GM12878 (cell line): Measurements from ENCODE around the gene PTGER4. TPM values are rescaled to one million over a fixed set of nuclear protein-coding genes. Genes with fewer than 3 reads are reported as not detected.

Experiments
- ATAC-seq: fragments of 200-7000 bp; cut with Tn5 transposase; 3 replicates; pipeline ENCODE4 v1.9.1; 2020; ENCODE audit warnings: mild to moderate bottlenecking, moderate library complexity
- BruUV-seq: library from RNA; stranded (reverse); fragments of 400-500 nt; replicated peaks from 2 replicates; lab custom pipeline; 2021; lab: Mats Ljungman, UMichigan
- CTCF ChIA-PET: fragments of 300-600 bp; sonication (Branson Sonifier 250); formaldehyde crosslinking; extraction: SDS; loops from one replicate; lab custom pipeline; 2021; ENCODE audit warnings: inconsistent platforms; lab: Yijun Ruan, JAX
- POLR2A ChIA-PET: fragments of 350-600 bp; formaldehyde crosslinking; extraction: SDS; loops from one replicate; lab custom pipeline; 2021; ENCODE audit warnings: inconsistent platforms; lab: Charles Lee
- RAD21 ChIA-PET: fragments of 300-600 bp; sonication (Branson Sonifier 250); formaldehyde crosslinking; loops from one replicate; lab custom pipeline; 2023; ENCODE audit warnings: antibody characterized with exemption; ENCODE audit not compliant: unreplicated experiment; lab: Charles Lee
- SMC1A ChIA-PET: fragments of 300-600 bp; sonication (Branson Sonifier 250); formaldehyde crosslinking; loops from one replicate; lab custom pipeline; 2023; ENCODE audit not compliant: unreplicated experiment, uncharacterized antibody; lab: Charles Lee
- DNase-seq: peaks from one replicate; pipeline ENCODE4 v3.0.0-alpha.2; 2011; ENCODE audit warnings: low read depth, low spot score
- FAIRE-seq: peaks from 3 replicates; lab custom pipeline; 2011; peaks lifted over from hg19 to GRCh38; lab: Jason Lieb, UNC
- H2AFZ ChIP-seq: 2 replicates; pipeline ENCODE4 v1.6.0; 2011; ENCODE audit warnings: low read depth, low read length, control low read depth; ENCODE audit not compliant: control insufficient read depth
- H3K27ac ChIP-seq: 2 replicates; pipeline ENCODE4 v1.5.1; 2011; ENCODE audit warnings: control low read depth; ENCODE audit not compliant: control insufficient read depth, insufficient read depth
- H3K27me3 ChIP-seq, 2 experiments: replicated peaks in 1 of 2; 2 replicates each; pipeline versions ENCODE4 v1.6.0 to v1.6.1; 2011; ENCODE audit warnings: low read length in 1 of 2; ENCODE audit not compliant: control insufficient read depth in 2 of 2, insufficient read depth in 2 of 2
- H3K36me3 ChIP-seq, 2 experiments: 2 replicates each; pipeline ENCODE4 v1.5.1; 2011; ENCODE audit warnings: low read length in 1 of 2; ENCODE audit not compliant: control insufficient read depth in 2 of 2, insufficient read depth in 2 of 2
- H3K4me1 ChIP-seq: 2 replicates; pipeline ENCODE4 v1.6.1; 2011; ENCODE audit warnings: mild to moderate bottlenecking, low read length, moderate library complexity, mixed read lengths; ENCODE audit not compliant: control insufficient read depth, insufficient read depth
- H3K4me2 ChIP-seq: 2 replicates; pipeline ENCODE4 v1.6.0; 2011; ENCODE audit warnings: control low read depth; ENCODE audit not compliant: control insufficient read depth, insufficient read depth
- H3K4me3 ChIP-seq: fragments of 200-600 bp; sonication (generic); 2 replicates; pipeline ENCODE4 v1.5.1; 2016
- H3K79me2 ChIP-seq: 2 replicates; pipeline ENCODE4 v1.6.0; 2011; ENCODE audit warnings: low read length; ENCODE audit not compliant: control insufficient read depth, insufficient read depth
- H3K9ac ChIP-seq: 2 replicates; pipeline ENCODE4 v1.8.0; 2011; ENCODE audit warnings: low read length, control low read depth, mixed read lengths; ENCODE audit not compliant: control insufficient read depth, insufficient read depth
- H3K9me3 ChIP-seq: replicated peaks from 3 replicates; pipeline ENCODE4 v1.5.1; 2011; ENCODE audit warnings: mild to moderate bottlenecking, low read length; ENCODE audit not compliant: control insufficient read depth, insufficient read depth
- H4K20me1 ChIP-seq: 2 replicates; pipeline ENCODE4 v1.6.0; 2011; ENCODE audit not compliant: control insufficient read depth, insufficient read depth
- BHLHE40 ChIP-seq, 2 experiments: fragments of 450-650 bp in 1 of 2; IDR thresholded peaks; 2 replicates each; pipeline ENCODE4 v1.6.1; 2011 to 2017; ENCODE audit warnings: low read depth in 2 of 2, borderline replicate concordance in 1 of 2, improper control_type of control experiment in 1 of 2, low read length in 1 of 2, mild to moderate bottlenecking in 1 of 2
- CBX3 ChIP-seq: fragments of 200-600 bp; sonication (generic); IDR thresholded peaks from 2 replicates; pipeline ENCODE4 v1.6.1; 2016; ENCODE audit warnings: low read depth, borderline replicate concordance
- CEBPB ChIP-seq, 2 experiments: fragments of 150-350 bp in 1 of 2; IDR thresholded peaks; 2 replicates each; pipeline ENCODE4 v1.6.1; 2012 to 2014; ENCODE audit warnings: low read depth in 2 of 2, low read length in 2 of 2, borderline replicate concordance in 1 of 2, inconsistent platforms in 1 of 2
- CUX1 ChIP-seq: IDR thresholded peaks from 2 replicates; pipeline ENCODE4 v1.6.1; 2012; ENCODE audit warnings: improper control_type of control experiment, low read depth, low read length; ENCODE audit not compliant: insufficient replicate concordance
- JUNB ChIP-seq: IDR thresholded peaks from 2 replicates; pipeline ENCODE4 v1.6.1; 2016; ENCODE audit warnings: antibody characterized with exemption, mild to moderate bottlenecking
- KAT2A ChIP-seq: conservative IDR thresholded peaks from 2 replicates; pipeline ENCODE4 v1.6.1; 2011; ENCODE audit warnings: low read depth, low read length; ENCODE audit not compliant: control insufficient read depth
- MLLT1 ChIP-seq: fragments of 450-650 bp; IDR thresholded peaks from 2 replicates; pipeline ENCODE4 v1.6.1; 2016; ENCODE audit warnings: mild to moderate bottlenecking
- RAD21 ChIP-seq: IDR thresholded peaks from 2 replicates; pipeline ENCODE4 v1.6.1; 2011; ENCODE audit warnings: mild to moderate bottlenecking, low read depth, low read length, moderate library complexity; ENCODE audit not compliant: insufficient read depth
- RFX5 ChIP-seq: IDR thresholded peaks from 2 replicates; pipeline ENCODE4 v1.6.1; 2011; ENCODE audit warnings: low read depth, low read length, improper control_type of control experiment
- TCF7 ChIP-seq: IDR thresholded peaks from 2 replicates; pipeline ENCODE4 v1.6.1; 2014; ENCODE audit warnings: antibody characterized with exemption, borderline replicate concordance
- ZNF592 ChIP-seq: fragments of 450-650 bp; IDR thresholded peaks from 2 replicates; pipeline ENCODE4 v1.6.1; 2017; ENCODE audit warnings: mild to moderate bottlenecking, moderate library complexity
- in situ Hi-C: fragments of 300-500 bp; cut with MboI; formaldehyde crosslinking; loops from 9 replicates; pipeline ENCODE4 v1.14.3; 2018; ENCODE audit warnings: mixed read lengths
- intact Hi-C: fragments of 100-400 bp; cut with micrococcal nuclease; formaldehyde crosslinking; loops from one replicate; pipeline ENCODE4 v1.14.2; 2022; ENCODE audit not compliant: unreplicated experiment
- polyA plus RNA-seq, 11 experiments: library from polyadenylated mRNA; depleted of rRNA in 4 of 11; unstranded in 6 of 11; stranded (reverse) in 5 of 11; fragments of >200 nt; fragmentation: Nextera tagmentation in 4 of 11; fragmentation: Illumina TruSeq in 1 of 11; extraction: Ambion mirVana in 4 of 11; extraction: Trizol in 1 of 11; gene quantifications; 1 replicate in 1 of 11; 2 replicates in 10 of 11; pipeline versions ENCODE4 v1.2.1 to v1.2.3, GENCODE V29; 2011 to 2016; ENCODE audit warnings: inconsistent platforms in 2 of 11, missing spikeins in 2 of 11, low read depth in 1 of 11
- total RNA-seq, 4 experiments: library from RNA; depleted of rRNA in 3 of 4; stranded (reverse); fragments of >200 nt in 3 of 4; fragmentation: Illumina TruSeq in 1 of 4; extraction: Trizol in 1 of 4; gene quantifications; 2 replicates each; pipeline versions ENCODE4 v1.2.1 to v1.2.3, GENCODE V29; 2013 to 2021

Gene PTGER4
- total and polyA plus RNA-seq, 10 of the 15 experiments (the other 5 are each of a cell fraction or from before 2014, with no cell fraction given): 0.15 to 3.7 (median 0.62) TPM

- TF ChIP-seq TCF7 (no peak), RAD21 (no peak), BHLHE40 (IDR thresholded peaks at IDR 0.05; ENCODE audit: borderline replicate concordance in 1 of 2, low read depth in 2 of 2, low read length in 1 of 2) (no peak), ZNF592 (no peak)
Observed at GRCh38 chr5:40734986-40735385, 55.3 kb downstream of the PTGER4 start (continued).

- BruUV-seq: no TSS peak
- ChIA-PET POLR2A (interaction anchor here (0.7 kb wide), 1 partner anchor 813 kb away, joined by 3 read pairs; no protein-coding TSS in a partner anchor), SMC1A (interaction anchor here (0.6 to 2.5 kb wide), 4 partner anchors 9 to 787 kb away, joined by 4 to 10 read pairs (median 7); no protein-coding TSS in a partner anchor), RAD21 (interaction anchor here (0.7 to 1.0 kb wide), 2 partner anchors 43 to 746 kb away, joined by 3 read pairs; no protein-coding TSS in a partner anchor), CTCF (interaction anchor here (0.6 to 3.1 kb wide), 16 partner anchors 10 to 1157 kb away, joined by 3 to 11 read pairs (median 4); no protein-coding TSS in a partner anchor)
- no peaks in the 10 kb centered on the region; the same call in 2 of the 3 replicates for H3K9me3 ChIP-seq
- no peaks in the 10 kb centered on the region for H3K4me1 ChIP-seq
- no peaks in the 10 kb centered on the region for H3K27me3 ChIP-seq
- in situ Hi-C loops (no loop called here), intact Hi-C loops (loop anchor here (2.0 to 5.0 kb wide), 4 partner anchors 47 to 1158 kb away; no protein-coding TSS in a partner anchor)
- H4K20me1 ChIP-seq: no peaks in the 10 kb centered on the region
- no peak overlapping the region for H3K4me3 ChIP-seq
- FAIRE-seq (no peak), DNase-seq (no peak), ATAC-seq (no peak)
- no peak overlapping the region for H3K9ac ChIP-seq
- no peaks in the 10 kb centered on the region for H3K36me3 ChIP-seq
- H3K27ac ChIP-seq: no peak overlapping the region
- H3K79me2 ChIP-seq: no peaks in the 10 kb centered on the region
- no peak overlapping the region for H3K4me2 ChIP-seq
- no peak overlapping the region for H2AFZ ChIP-seq
- TF ChIP-seq CBX3 (no peak), JUNB (no peak), CEBPB (IDR thresholded peaks at IDR 0.05; ENCODE audit: borderline replicate concordance in 1 of 2, low read depth in 2 of 2, low read length in 2 of 2) (no peak), RFX5 (no peak), MLLT1 (no peak), KAT2A (no peak), CUX1 (no peak)
Observed at GRCh38 chr5:40735609-40736008, 55.9 kb downstream of the PTGER4 start.
